BE2C (cell line): ENCODE results near the gene CREBZF.
A peak's percentile ranks its signal among the peaks of the same experiment; 100 is the strongest.
"Not testable (repeated sequence)": the region's sequence is repeated elsewhere in the genome, so short reads cannot be mapped to it uniquely, and the experiment has no call there.

Experiments
- DNase-seq: peaks from one replicate; pipeline ENCODE4 v3.0.0-alpha.2; 2020
- H3K27me3 ChIP-seq: fragments of 250-450 bp; sonication (Bioruptor Pico); 2 replicates; pipeline ENCODE4 v1.5.1; 2020; ENCODE audit warnings: mild to moderate bottlenecking
- H3K36me3 ChIP-seq: fragments of 250-450 bp; sonication (Bioruptor Pico); 2 replicates; pipeline ENCODE4 v1.5.1; 2020; ENCODE audit warnings: mild to moderate bottlenecking
- H3K4me1 ChIP-seq: fragments of 250-450 bp; sonication (Bioruptor Pico); 2 replicates; pipeline ENCODE4 v1.5.1; 2020
- H3K4me3 ChIP-seq: 2 replicates; pipeline ENCODE4 v1.5.1; 2011; ENCODE audit warnings: low read depth, low read length
- H3K9me3 ChIP-seq: fragments of 250-450 bp; sonication (Bioruptor Pico); 2 replicates; pipeline ENCODE4 v1.5.1; 2020
- CTCF ChIP-seq: IDR thresholded peaks from 2 replicates; pipeline ENCODE4 v1.5.1; 2012; ENCODE audit warnings: mild to moderate bottlenecking, low read depth, low read length

CREBZF gene

GRCh38 chr11:85663753-85664614, 945 bp downstream of the CREBZF start:
- Histone ChIP-seq H3K9me3 (no peaks in the 10 kb centered on the region), H3K36me3 (peaks cover 24% of the 10 kb centered on the region), H3K4me3 (peak overlapping the region; percentile 92), H3K4me1 (no peaks in the 10 kb centered on the region), H3K27me3 (no peaks in the 10 kb centered on the region)
- TF ChIP-seq CTCF: peak; percentile 59
- peak; percentile 85 for DNase-seq

DNA sequence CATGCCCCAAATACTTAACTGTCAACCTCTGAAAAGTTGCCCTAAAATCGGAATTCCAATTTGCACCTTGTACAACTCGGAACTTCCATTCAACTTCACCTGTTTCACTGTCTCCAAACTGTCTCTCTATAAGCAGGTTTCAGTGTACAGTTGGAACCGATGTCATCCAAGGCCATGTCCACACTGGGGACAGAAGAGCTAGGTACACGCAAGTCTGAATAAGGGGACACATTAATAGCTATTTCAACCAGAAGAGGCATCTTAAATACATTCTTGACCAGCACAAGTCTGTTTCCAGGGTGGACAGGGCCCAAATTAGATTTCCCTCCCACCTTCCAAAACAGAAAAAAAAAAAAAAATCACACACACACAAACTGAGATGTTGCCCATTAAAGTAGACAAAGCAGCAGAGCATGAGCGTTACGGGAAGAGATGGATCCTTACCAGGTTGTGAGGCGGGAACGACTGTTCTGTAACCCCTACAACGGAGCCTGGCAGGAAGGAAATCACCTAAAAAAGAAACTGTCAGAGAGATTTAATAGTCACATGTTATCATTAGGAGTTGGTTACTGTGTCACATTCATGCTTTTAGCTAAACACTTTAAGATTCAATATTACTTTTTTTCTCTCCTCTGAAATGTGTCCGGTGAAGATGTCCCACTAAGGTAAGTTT, 1.7 kb downstream of the CREBZF start:
- no peak for TF ChIP-seq CTCF
- H3K36me3 ChIP-seq: peaks cover 30% of the 10 kb centered on the region

DNA sequence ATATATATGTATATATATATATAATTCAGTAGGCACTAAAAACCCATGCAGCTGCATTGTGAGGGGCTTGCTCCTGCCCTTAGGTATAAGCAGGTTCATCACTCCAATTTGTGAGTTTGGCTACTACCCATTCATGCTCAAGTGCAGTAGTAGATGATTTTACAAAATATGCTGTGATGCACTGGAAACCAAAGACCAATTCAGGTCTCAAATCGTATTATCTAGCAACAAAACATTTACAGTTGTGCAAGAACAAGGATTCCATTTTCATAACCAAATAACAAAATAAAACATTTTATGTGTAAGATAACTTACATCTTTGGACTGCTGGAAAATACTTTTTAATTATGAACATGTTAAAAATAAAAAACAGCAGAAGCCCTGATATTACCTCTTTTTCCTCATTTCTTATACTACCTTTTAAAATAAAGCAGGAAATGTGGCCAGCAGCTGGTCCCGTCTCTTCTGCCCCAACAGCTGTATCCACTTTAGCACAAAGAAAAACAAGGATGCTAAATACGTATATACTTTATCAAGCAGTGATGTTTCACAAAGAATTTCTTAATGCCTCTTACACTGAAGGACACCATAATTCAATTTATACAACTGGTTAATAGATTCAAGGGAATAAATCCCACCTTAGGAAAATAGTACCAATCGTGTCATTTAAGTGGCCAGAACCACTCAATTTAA, 2.8 kb downstream of the CREBZF start:
- no peak for DNase-seq

More for the DNA sequence above, 1.7 kb downstream of the CREBZF start:
- Histone ChIP-seq H3K4me3 (peak overlapping the region; percentile 92), H3K27me3 (no peaks in the 10 kb centered on the region), H3K4me1 (no peaks in the 10 kb centered on the region), H3K9me3 (no peaks in the 10 kb centered on the region)
- no peak for DNase-seq

GRCh38 chr11:85658180-85658579, 6.7 kb downstream of the CREBZF start:
- DNase-seq: no peak
- no peak for TF ChIP-seq CTCF
- no peak overlapping the region for H3K4me3 ChIP-seq
- no peaks in the 10 kb centered on the region for H3K4me1 ChIP-seq
- H3K9me3 ChIP-seq: no peaks in the 10 kb centered on the region
- H3K27me3 ChIP-seq: no peaks in the 10 kb centered on the region
- H3K36me3 ChIP-seq: peaks cover 66% of the 10 kb centered on the region

More for the DNA sequence above, 2.8 kb downstream of the CREBZF start:
- H3K4me1 ChIP-seq: no peaks in the 10 kb centered on the region
- H3K27me3 ChIP-seq: no peaks in the 10 kb centered on the region
- H3K4me3 ChIP-seq: peak overlapping the region; percentile 92
- H3K36me3 ChIP-seq: peaks cover 40% of the 10 kb centered on the region
- no peak for TF ChIP-seq CTCF
- H3K9me3 ChIP-seq: no peaks in the 10 kb centered on the region

DNA sequence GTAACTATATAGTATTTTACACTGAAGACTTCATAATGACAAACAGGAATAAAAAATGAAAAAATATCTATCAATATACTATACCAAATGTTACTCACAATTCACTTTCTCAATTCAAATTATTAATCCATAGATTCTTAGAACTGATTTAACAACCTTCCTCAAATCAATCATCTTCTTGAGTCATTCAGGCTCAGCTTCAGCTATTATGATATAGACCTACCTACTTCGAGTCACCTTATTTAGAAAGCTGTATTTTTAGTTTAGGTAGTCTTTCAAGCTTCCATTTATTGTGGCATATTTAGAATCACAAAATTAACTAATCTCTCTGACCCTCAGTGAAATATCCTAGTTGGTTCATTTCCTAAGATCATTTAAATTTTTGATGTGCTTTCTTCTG, 8.2 kb downstream of the CREBZF start:
- DNase-seq: no peak
- Histone ChIP-seq H3K27me3 (no peaks in the 10 kb centered on the region), H3K36me3 (peaks cover 66% of the 10 kb centered on the region), H3K9me3 (no peaks in the 10 kb centered on the region), H3K4me1 (no peaks in the 10 kb centered on the region), H3K4me3 (no peak overlapping the region)
- TF ChIP-seq CTCF: no peak

GRCh38 chr11:85654343-85654742, 10.6 kb downstream of the CREBZF start:
- H3K9me3 ChIP-seq, DNase-seq, H3K4me3 ChIP-seq, H3K4me1 ChIP-seq, H3K27me3 ChIP-seq: not testable (repeated sequence)
- peaks cover 50% of the 10 kb centered on the region for H3K36me3 ChIP-seq
